D721Med (cell line): Measurements from ENCODE around the gene BAHCC1.

Experiments used
- DNase-seq: peaks from one replicate; pipeline ENCODE4 v3.0.0; 2011; ENCODE audit warnings: low spot score; ENCODE audit not compliant: insufficient read length
- FAIRE-seq: peaks from 2 replicates; lab custom pipeline; 2011; peaks lifted over from hg19 to GRCh38; lab: Jason Lieb, UNC
- TF ChIP-seq, protein P1 (sequence below): IDR thresholded peaks from 2 replicates; pipeline ENCODE4 v1.5.1; 2012; ENCODE audit warnings: mild to moderate bottlenecking, control low read depth; ENCODE audit not compliant: insufficient read depth; ENCODE audit errors: missing control alignments

The BAHCC1 gene

DNA sequence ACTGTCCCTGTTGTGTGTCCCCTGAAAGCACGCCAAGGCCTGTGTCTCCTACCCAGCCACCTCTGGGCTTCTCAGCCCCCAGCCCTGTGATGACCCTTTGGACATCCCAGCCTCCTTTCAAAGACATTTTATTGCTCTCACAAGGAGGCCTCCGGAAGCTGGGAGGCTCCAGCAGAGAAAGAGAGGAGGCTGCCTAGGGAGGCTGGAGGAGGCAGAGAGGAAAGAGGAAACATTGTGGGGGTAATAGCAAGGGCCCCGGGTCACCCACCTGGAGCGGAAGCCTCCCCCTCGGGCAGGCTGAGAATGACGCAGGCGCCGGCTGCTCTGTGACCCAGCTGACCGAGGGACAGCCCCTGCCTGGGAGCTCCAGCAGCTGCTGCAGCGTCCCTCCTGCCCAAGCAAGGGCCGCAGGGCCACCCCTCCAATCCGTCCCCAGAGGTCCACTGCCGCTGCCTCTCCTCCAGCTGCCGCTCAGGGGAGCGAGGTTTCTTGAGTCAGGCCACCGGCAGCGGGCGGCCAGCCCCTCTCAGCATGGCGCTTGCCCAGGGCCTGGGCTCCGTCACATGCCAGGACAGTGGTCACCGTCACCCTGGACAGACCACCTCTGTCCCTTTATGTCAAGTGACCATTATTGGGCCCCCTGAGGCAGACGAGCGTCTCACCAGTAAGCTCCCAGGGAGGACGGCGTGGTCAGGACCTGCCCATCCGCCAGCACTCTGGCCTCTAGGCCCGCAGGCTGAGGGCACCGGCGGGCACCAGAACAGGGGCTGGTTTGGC lies 88.0 kb downstream of the BAHCC1 start:
- TF ChIP-seq, protein P1, sequence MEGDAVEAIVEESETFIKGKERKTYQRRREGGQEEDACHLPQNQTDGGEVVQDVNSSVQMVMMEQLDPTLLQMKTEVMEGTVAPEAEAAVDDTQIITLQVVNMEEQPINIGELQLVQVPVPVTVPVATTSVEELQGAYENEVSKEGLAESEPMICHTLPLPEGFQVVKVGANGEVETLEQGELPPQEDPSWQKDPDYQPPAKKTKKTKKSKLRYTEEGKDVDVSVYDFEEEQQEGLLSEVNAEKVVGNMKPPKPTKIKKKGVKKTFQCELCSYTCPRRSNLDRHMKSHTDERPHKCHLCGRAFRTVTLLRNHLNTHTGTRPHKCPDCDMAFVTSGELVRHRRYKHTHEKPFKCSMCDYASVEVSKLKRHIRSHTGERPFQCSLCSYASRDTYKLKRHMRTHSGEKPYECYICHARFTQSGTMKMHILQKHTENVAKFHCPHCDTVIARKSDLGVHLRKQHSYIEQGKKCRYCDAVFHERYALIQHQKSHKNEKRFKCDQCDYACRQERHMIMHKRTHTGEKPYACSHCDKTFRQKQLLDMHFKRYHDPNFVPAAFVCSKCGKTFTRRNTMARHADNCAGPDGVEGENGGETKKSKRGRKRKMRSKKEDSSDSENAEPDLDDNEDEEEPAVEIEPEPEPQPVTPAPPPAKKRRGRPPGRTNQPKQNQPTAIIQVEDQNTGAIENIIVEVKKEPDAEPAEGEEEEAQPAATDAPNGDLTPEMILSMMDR = no peak
- DNase-seq = no peak
- FAIRE-seq = no peak

DNA sequence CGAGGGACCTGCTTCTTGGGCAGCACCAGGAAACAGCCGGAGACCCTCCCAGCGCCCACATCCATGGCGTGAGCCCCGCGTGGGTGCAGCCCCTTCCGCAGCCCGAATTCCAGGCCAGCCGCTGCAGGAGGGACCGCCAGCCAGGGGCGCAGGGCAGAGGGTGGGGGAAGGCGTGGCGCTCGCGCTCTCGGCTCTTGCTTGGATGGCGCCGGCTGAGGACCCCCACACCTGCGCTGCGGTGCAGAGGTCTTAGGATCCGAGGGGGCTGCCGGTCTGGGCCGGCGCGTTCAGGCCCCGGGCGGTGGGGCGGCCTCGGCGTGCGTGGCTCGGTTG lies 88.6 kb downstream of the BAHCC1 start:
- DNase-seq (no peak), FAIRE-seq (no peak)
- TF ChIP-seq, protein P1 = no peak

DNA sequence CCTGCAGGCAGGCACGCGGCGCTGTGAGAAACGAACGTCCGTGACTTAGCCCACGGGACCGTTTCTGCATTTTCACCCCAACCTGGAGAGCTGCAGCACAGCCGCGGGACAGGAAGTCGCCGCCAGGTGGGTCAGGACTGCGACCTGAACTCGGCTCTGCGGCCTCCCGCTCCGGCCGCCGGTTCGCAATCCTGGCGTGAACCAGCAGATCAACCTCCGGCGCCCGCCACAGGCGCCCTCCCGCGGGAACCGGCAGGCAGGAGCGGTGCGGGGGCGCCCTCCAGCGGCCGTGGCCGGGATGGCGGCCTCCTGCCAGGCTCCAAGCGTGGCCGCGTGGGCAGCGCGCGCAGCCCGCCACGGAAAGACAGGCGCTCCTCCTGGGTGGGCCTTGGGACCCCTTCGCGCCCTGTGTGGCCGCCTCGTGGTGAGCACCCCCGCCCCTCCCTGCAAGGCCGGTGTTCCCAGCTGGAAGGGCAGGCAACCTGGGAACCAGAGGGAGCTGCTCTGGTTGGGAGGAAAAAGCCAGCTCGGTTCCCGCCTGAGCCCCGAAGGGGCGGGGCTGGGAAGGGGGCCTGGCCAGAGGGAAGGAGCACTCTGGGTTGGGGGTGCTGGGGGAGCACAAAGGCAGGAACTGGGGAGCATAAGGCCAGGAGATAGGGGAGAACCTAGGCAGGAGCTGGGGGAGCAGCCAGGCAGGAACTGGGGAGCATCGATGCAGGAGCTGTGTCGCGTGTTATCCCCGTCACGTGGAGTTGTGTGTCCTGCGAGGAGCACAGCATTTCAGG lies 89.1 kb downstream of the BAHCC1 start:
- DNase-seq (peak; percentile 66), FAIRE-seq (no peak)
- TF ChIP-seq, protein P1 = peak; percentile 98

DNA sequence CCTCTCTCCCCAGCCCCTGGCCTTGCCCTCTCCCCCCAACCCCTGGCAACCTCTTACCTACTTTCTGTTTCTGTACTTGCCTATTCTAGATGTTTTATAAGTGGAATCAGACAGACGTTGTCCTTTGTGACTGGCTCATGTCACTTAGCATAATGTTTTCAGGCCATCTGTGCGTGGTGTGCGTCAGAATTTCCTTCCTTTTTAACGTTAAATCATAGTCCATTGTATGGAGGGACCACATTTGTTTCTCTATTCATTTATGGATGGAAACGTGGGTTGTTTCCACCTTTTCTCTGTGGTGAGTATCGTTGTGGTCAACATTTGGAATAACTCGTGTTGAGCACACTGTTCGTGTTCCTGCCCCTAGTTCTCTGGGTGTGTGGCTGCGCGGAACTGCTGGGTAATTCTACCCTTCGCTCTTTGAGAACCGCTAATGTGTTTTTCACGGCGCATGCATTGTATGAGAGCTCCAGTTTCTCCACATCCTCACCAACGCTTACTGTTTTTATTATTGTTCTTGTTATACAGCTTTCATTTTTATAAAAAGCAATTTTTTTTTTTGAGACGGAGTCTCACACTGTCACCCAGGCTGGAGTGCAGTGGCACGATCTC lies 91.0 kb downstream of the BAHCC1 start:
- FAIRE-seq = no peak
- TF ChIP-seq, protein P1 = no peak
- no peak for DNase-seq

DNA sequence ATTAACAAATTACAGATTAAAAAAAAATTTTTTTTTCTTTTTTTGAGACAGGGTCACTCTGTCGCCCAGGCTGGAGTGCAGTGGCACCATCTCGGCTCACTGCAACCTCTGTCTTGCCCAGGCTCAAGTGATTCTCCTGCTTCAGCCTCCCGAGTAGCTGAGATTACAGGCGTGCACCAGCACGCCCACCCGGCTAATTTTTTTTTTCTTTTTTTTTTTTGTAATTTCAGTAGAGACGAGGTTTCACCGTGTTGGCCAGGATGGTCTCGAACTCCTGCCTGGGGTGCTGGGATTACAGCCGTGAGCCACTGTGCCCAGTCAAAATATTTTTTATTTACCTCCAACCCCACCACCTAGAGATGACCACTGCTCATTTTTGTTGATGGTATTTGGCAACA lies 91.8 kb downstream of the BAHCC1 start:
- no peak for FAIRE-seq
- TF ChIP-seq, protein P1 = no peak
- DNase-seq = no peak

DNA sequence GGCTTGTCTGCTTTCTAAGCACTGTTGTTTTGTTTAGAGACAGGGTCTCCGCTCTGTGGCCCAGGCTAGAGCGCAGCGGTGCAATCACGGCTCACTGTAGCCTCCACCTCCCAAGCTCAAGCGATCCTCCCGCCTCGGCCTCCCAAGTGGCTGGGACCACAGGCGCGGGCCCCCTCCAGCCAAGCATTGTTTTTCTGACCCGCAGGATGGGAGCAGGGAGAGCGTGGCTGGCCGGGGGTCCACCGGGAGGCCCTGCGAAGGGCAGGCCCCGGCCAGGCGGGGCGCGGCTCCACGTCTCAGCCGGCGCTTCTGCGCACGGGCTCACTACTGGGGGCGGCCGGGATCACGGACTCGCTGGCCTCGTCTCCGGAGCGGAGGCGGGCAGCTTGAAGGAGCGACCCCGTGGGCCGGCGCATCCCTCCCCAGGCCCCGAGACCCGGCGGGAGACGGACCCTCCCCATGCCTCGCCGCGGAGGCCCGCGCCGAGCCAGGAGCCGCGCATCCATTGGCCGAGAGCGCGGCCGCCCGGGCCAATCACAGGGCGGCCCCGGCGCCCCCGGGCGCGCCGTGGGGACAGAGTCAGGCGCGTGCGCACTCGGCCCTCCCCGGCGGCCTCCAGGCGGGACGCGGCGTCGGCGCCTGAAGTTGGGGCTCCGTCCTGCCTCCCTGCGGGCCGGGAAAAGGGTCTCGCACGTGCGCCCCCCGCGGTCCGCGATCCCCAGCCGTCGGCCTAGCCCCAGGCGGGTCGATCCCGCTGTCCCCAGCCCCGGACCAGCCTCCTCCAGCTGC lies 92.4 kb downstream of the BAHCC1 start:
- TF ChIP-seq, protein P1 = no peak
- DNase-seq = peak; percentile 97
- FAIRE-seq = no peak
